HG03558 (cell line): ENCODE data around the gene MYO1E.

Experiments used
- ATAC-seq: cut with Tn5 transposase; IDR thresholded peaks from one replicate; pipeline ENCODE4 v1.9.1; 2021; ENCODE audit warnings: moderate number of reproducible peaks; ENCODE audit not compliant: unreplicated experiment; ENCODE audit errors: extremely low read depth

MYO1E gene

GRCh38 chr15:59326856-59327255, 45.8 kb downstream of the MYO1E start:
- ATAC-seq = no peak

- no peak for ATAC-seq
Observed at GRCh38 chr15:59322056-59322759, 50.5 kb downstream of the MYO1E start.

GRCh38 chr15:59321000-59321689, 51.5 kb downstream of the MYO1E start:
- ATAC-seq = no peak

- ATAC-seq = no peak
Observed at GRCh38 chr15:59317211-59317610, 55.5 kb downstream of the MYO1E start.

GRCh38 chr15:59315914-59316451, 56.7 kb downstream of the MYO1E start:
- ATAC-seq = no peak

GRCh38 chr15:59313641-59314332, 58.9 kb downstream of the MYO1E start:
- ATAC-seq = no peak

GRCh38 chr15:59312205-59312604, 60.5 kb downstream of the MYO1E start:
- no peak for ATAC-seq

GRCh38 chr15:59311195-59311594, 61.5 kb downstream of the MYO1E start:
- no peak for ATAC-seq

GRCh38 chr15:59309405-59309804, 63.3 kb downstream of the MYO1E start:
- no peak for ATAC-seq

GRCh38 chr15:59307165-59307537, 65.5 kb downstream of the MYO1E start:
- ATAC-seq = no peak

GRCh38 chr15:59306520-59307164, 66.0 kb downstream of the MYO1E start:
- no peak for ATAC-seq

- no peak for ATAC-seq
Observed at GRCh38 chr15:59304807-59305206, 67.9 kb downstream of the MYO1E start.

- ATAC-seq = no peak
Observed at GRCh38 chr15:59304034-59304795, 68.5 kb downstream of the MYO1E start.

- ATAC-seq = no peak
Observed at GRCh38 chr15:59303633-59304032, 69.0 kb downstream of the MYO1E start.

- no peak for ATAC-seq
Observed at GRCh38 chr15:59303136-59303535, 69.5 kb downstream of the MYO1E start.

- ATAC-seq = no peak
Observed at GRCh38 chr15:59301527-59301926, 71.1 kb downstream of the MYO1E start.

GRCh38 chr15:59300618-59301139, 72.0 kb downstream of the MYO1E start:
- ATAC-seq = no peak

- ATAC-seq = peak; percentile 39
Observed at GRCh38 chr15:59299929-59300617, 72.6 kb downstream of the MYO1E start.

GRCh38 chr15:59298854-59299250, 73.8 kb downstream of the MYO1E start:
- no peak for ATAC-seq
